HG02571 (cell line): ENCODE measurements around the gene TBXA2R.

ENCODE experiments used
- ATAC-seq: cut with Tn5 transposase; IDR thresholded peaks from one replicate; pipeline ENCODE4 v1.9.1; 2021; ENCODE audit warnings: mild to moderate bottlenecking, moderate library complexity; ENCODE audit not compliant: unreplicated experiment

Gene TBXA2R

GRCh38 chr19:3620817-3621547 is 14.3 kb upstream of the TBXA2R start:
- no peak for ATAC-seq

- no peak for ATAC-seq
Measured at GRCh38 chr19:3620145-3620816, 13.6 kb upstream of the TBXA2R start.

GRCh38 chr19:3619631-3620012 is 12.9 kb upstream of the TBXA2R start:
- no peak for ATAC-seq

GRCh38 chr19:3618811-3619630 is 12.3 kb upstream of the TBXA2R start:
- no peak for ATAC-seq

GRCh38 chr19:3618144-3618810 is 11.6 kb upstream of the TBXA2R start:
- no peak for ATAC-seq

GRCh38 chr19:3617463-3617862 is 10.8 kb upstream of the TBXA2R start:
- no peak for ATAC-seq

- ATAC-seq, result no peak
Measured at GRCh38 chr19:3615524-3616135, 9.0 kb upstream of the TBXA2R start.

- no peak for ATAC-seq
Measured at GRCh38 chr19:3614858-3615505, 8.3 kb upstream of the TBXA2R start.

GRCh38 chr19:3613818-3614661 is 7.4 kb upstream of the TBXA2R start:
- no peak for ATAC-seq

GRCh38 chr19:3612901-3613741 is 6.4 kb upstream of the TBXA2R start:
- no peak for ATAC-seq

GRCh38 chr19:3612330-3612729 is 5.7 kb upstream of the TBXA2R start:
- no peak for ATAC-seq

- ATAC-seq, result no peak
Measured at GRCh38 chr19:3611841-3612240, 5.2 kb upstream of the TBXA2R start.

GRCh38 chr19:3610745-3611717 is 4.4 kb upstream of the TBXA2R start:
- ATAC-seq, result no peak

GRCh38 chr19:3609779-3610719 is 3.4 kb upstream of the TBXA2R start:
- ATAC-seq, result no peak

- ATAC-seq, result no peak
Measured at GRCh38 chr19:3608750-3609322, 2.2 kb upstream of the TBXA2R start.

- ATAC-seq, result no peak
Measured at GRCh38 chr19:3608079-3608641, 1.5 kb upstream of the TBXA2R start.
